Measurements from ENCODE around the gene AP2A2.

- TF ChIP-seq GATA2 (IDR thresholded peaks at IDR 0.05; ENCODE audit: low read depth, low read length) = no peak
- no peak for TF ChIP-seq GATA3 (IDR thresholded peaks at IDR 0.05; ENCODE audit: low read depth, low read length)
Observed at GRCh38 chr11:986952-987305, 61.3 kb downstream of the AP2A2 start.

Data from SH-SY5Y (cell line).